ENCODE data around the gene HNRNPA0.

DNA sequence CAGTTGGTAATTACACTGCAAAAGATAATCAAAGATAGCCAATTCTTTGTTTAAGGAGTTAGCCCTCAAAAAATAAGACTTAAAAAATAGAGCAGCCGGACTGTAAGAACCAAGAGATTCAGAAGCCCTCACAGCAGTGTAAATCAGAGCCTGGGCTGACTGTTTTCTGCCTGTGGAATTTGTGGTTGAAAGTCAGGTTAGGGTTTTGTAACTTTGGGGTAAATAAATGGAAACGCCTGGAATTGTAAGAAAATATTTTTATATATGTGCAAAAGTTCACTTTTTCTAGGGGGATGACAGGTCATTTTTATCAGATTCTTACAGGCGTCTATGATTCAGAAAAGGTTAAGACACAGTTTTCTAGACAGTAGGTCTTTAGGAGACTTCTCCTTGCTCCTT is 53.9 kb downstream of the HNRNPA0 start:
- TF ChIP-seq, protein P1, sequence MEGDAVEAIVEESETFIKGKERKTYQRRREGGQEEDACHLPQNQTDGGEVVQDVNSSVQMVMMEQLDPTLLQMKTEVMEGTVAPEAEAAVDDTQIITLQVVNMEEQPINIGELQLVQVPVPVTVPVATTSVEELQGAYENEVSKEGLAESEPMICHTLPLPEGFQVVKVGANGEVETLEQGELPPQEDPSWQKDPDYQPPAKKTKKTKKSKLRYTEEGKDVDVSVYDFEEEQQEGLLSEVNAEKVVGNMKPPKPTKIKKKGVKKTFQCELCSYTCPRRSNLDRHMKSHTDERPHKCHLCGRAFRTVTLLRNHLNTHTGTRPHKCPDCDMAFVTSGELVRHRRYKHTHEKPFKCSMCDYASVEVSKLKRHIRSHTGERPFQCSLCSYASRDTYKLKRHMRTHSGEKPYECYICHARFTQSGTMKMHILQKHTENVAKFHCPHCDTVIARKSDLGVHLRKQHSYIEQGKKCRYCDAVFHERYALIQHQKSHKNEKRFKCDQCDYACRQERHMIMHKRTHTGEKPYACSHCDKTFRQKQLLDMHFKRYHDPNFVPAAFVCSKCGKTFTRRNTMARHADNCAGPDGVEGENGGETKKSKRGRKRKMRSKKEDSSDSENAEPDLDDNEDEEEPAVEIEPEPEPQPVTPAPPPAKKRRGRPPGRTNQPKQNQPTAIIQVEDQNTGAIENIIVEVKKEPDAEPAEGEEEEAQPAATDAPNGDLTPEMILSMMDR (IDR thresholded peaks at IDR 0.05; ENCODE audit: low read depth, low read length), result no peak
- no peak for TF ChIP-seq EZH2phosphoT487 (IDR thresholded peaks at IDR 0.05; ENCODE audit: low read depth)

Data from OCI-LY3 (cell line).